CD4-positive, alpha-beta T cell treated with Interleukin-21 for 1 hour (primary cell): ENCODE results near the gene FAN1.
"Not testable (repeated sequence)": the region's sequence is repeated elsewhere in the genome, so short reads cannot be mapped to it uniquely, and the experiment has no call there.

Experiments used
- DNase-seq: peaks from one replicate; pipeline ENCODE4 v3.0.0-alpha.2; 2020

FAN1 gene

GRCh38 chr15:30903497-30904187 is at the start of gene FAN1:
Gene FAN1 (plus strand): TSS chr15:30903915. CDS start chr15:30904664, 749 bp downstream.
- peak; percentile 77 for DNase-seq

- DNase-seq, result peak; percentile 31
Observed at GRCh38 chr15:30859091-30859874, 44.4 kb upstream of the FAN1 start.

- no peak for DNase-seq
Observed at GRCh38 chr15:30865257-30865656, 38.5 kb upstream of the FAN1 start.

GRCh38 chr15:30870681-30871080 is 33.0 kb upstream of the FAN1 start:
- no peak for DNase-seq

- no peak for DNase-seq
Observed at GRCh38 chr15:30872341-30872748, 31.4 kb upstream of the FAN1 start.

GRCh38 chr15:30877070-30877469 is 26.6 kb upstream of the FAN1 start:
- no peak for DNase-seq

GRCh38 chr15:30878515-30878914 is 25.2 kb upstream of the FAN1 start:
- no peak for DNase-seq

- no peak for DNase-seq
Observed at GRCh38 chr15:30882849-30883433, 20.8 kb upstream of the FAN1 start.

- not testable (repeated sequence) for DNase-seq
Observed at GRCh38 chr15:30883666-30884065, 20.0 kb upstream of the FAN1 start.

- no peak for DNase-seq
Observed at GRCh38 chr15:30885814-30886213, 17.9 kb upstream of the FAN1 start.

GRCh38 chr15:30889196-30889595 is 14.5 kb upstream of the FAN1 start:
- no peak for DNase-seq

- DNase-seq, result no peak
Observed at GRCh38 chr15:30895461-30896210, 8.1 kb upstream of the FAN1 start.

- no peak for DNase-seq
Observed at GRCh38 chr15:30896211-30896606, 7.5 kb upstream of the FAN1 start.

GRCh38 chr15:30901889-30902288 is 1.8 kb upstream of the FAN1 start:
- DNase-seq, result no peak

- no peak for DNase-seq
Observed at GRCh38 chr15:30904812-30905211, 1.1 kb downstream of the FAN1 start.

GRCh38 chr15:30905821-30906220 is 2.1 kb downstream of the FAN1 start:
- no peak for DNase-seq

- DNase-seq, result no peak
Observed at GRCh38 chr15:30906366-30906765, 2.7 kb downstream of the FAN1 start.

- DNase-seq, result no peak
Observed at GRCh38 chr15:30913761-30914160, 10.0 kb downstream of the FAN1 start.

- DNase-seq, result no peak
Observed at GRCh38 chr15:30917013-30917412, 13.3 kb downstream of the FAN1 start.

- DNase-seq, result no peak
Observed at GRCh38 chr15:30917675-30918074, 14.0 kb downstream of the FAN1 start.

GRCh38 chr15:30918366-30918765 is 14.7 kb downstream of the FAN1 start:
- no peak for DNase-seq

GRCh38 chr15:30919877-30920550 is 16.3 kb downstream of the FAN1 start:
- DNase-seq, result no peak

- no peak for DNase-seq
Observed at GRCh38 chr15:30921106-30921505, 17.4 kb downstream of the FAN1 start.
